Fibroblast of lung (primary cell): ENCODE measurements around the gene CBX1. TPM values are rescaled to one million over a fixed set of nuclear protein-coding genes. Genes with fewer than 3 reads are reported as not detected.
A peak's percentile ranks its signal among the peaks of the same experiment; 100 is the strongest.

Experiments used
- DNase-seq, 2 donors: peaks; one replicate each; pipeline versions ENCODE4 v3.0.0 to v3.0.0-alpha.2; 2010; ENCODE audit warnings: low read depth in 2 of 2
- H2AFZ ChIP-seq: 2 replicates; pipeline ENCODE4 v1.5.1; 2012; ENCODE audit warnings: low read length, control low read depth, inconsistent platforms
- H3K27ac ChIP-seq: 2 replicates; pipeline ENCODE4 v1.5.1; 2011; ENCODE audit warnings: low read length, control low read depth; ENCODE audit not compliant: insufficient read depth
- H3K27me3 ChIP-seq: 2 replicates; pipeline ENCODE4 v1.5.1; 2011; ENCODE audit warnings: mild to moderate bottlenecking, low read length; ENCODE audit not compliant: control insufficient read depth, insufficient read depth
- H3K36me3 ChIP-seq: 2 replicates; pipeline ENCODE4 v1.5.1; 2011; ENCODE audit warnings: low read length; ENCODE audit not compliant: control insufficient read depth, insufficient read depth
- H3K4me1 ChIP-seq: 2 replicates; pipeline ENCODE4 v1.5.1; 2011; ENCODE audit warnings: low read length; ENCODE audit not compliant: control insufficient read depth, insufficient read depth; ENCODE audit errors: extremely low read depth
- H3K4me2 ChIP-seq: 2 replicates; pipeline ENCODE4 v1.5.1; 2011; ENCODE audit warnings: low read length, control low read depth; ENCODE audit not compliant: insufficient read depth; ENCODE audit errors: extremely low read depth
- H3K4me3 ChIP-seq, 4 experiments: fragments of 200-600 bp in 1 of 4; sonication (generic) in 1 of 4; replicated peaks in 1 of 4; 2 replicates each; pipeline ENCODE4 v1.5.1; 2011 to 2016; ENCODE audit warnings: low read length in 4 of 4, low read depth in 3 of 4, mild to moderate bottlenecking in 3 of 4, control low read depth in 2 of 4, inconsistent platforms in 1 of 4, mixed read lengths in 1 of 4; ENCODE audit not compliant: insufficient read depth in 1 of 4; ENCODE audit errors: control extremely low read depth in 1 of 4
- H3K79me2 ChIP-seq: 2 replicates; pipeline ENCODE4 v1.5.1; 2012; ENCODE audit warnings: mild to moderate bottlenecking, low read length, inconsistent platforms; ENCODE audit not compliant: control insufficient read depth, insufficient read depth
- H3K9ac ChIP-seq: 2 replicates; pipeline ENCODE4 v1.5.1; 2011; ENCODE audit warnings: mild to moderate bottlenecking, low read length, control low read depth; ENCODE audit not compliant: insufficient read depth
- H3K9me3 ChIP-seq: 2 replicates; pipeline ENCODE4 v1.5.1; 2012; ENCODE audit warnings: low read depth, low read length; ENCODE audit not compliant: control insufficient read depth, insufficient read depth
- H4K20me1 ChIP-seq: 2 replicates; pipeline ENCODE4 v1.5.1; 2011; ENCODE audit warnings: low read length; ENCODE audit not compliant: control insufficient read depth, insufficient read depth; ENCODE audit errors: extremely low read depth
- CTCF ChIP-seq, 2 donors: IDR thresholded peaks in 1 of 2; conservative IDR thresholded peaks in 1 of 2; 1 replicate in 1 of 2; 2 replicates in 1 of 2; pipeline ENCODE4 v1.5.1; 2011 to 2012; ENCODE audit warnings: low read length in 2 of 2, control low read depth in 1 of 2, inconsistent platforms in 1 of 2, low read depth in 1 of 2, mild to moderate bottlenecking in 1 of 2
- EZH2 ChIP-seq: IDR thresholded peaks from 2 replicates; pipeline ENCODE4 v1.5.1; 2012; ENCODE audit warnings: low read length, control low read depth, mild to moderate bottlenecking; ENCODE audit errors: missing control alignments
- polyA plus RNA-seq, 2 donors: library from polyadenylated mRNA; depleted of rRNA in 1 of 2; stranded (reverse) in 1 of 2; unstranded in 1 of 2; fragments of >200 nt; gene quantifications; 2 replicates each; pipeline ENCODE4 v1.2.1, GENCODE V29; 2011 to 2012; ENCODE audit warnings: missing spikeins in 1 of 2
- total RNA-seq: library from RNA; depleted of rRNA; stranded (reverse); fragments of >200 nt; gene quantifications from 2 replicates; pipeline ENCODE4 v1.2.1, GENCODE V29; 2014

The CBX1 gene
- total and polyA plus RNA-seq, 2 donors (not counting 1 experiment from before 2014, with no cell fraction given) = 50.4 to 64.8 TPM

- TF ChIP-seq EZH2 (no peak), CTCF (conservative IDR thresholded peaks at IDR 0.05 in 1 of 2, IDR thresholded peaks at IDR 0.05 in 1 of 2; ENCODE audit: low read depth in 1 of 2, low read length in 2 of 2) (no peak)
- no peaks in the 10 kb centered on the region for H3K36me3 ChIP-seq
- H3K27ac ChIP-seq = no peak overlapping the region
- peaks cover 36% of the 10 kb centered on the region for H3K79me2 ChIP-seq
- H3K4me2 ChIP-seq = no peak overlapping the region
- H3K27me3 ChIP-seq = no peaks in the 10 kb centered on the region
- no peak overlapping the region for H2AFZ ChIP-seq
- H3K4me3 ChIP-seq = peak overlapping the region in 2 of 4 experiments; percentile 68 to 71
- H4K20me1 ChIP-seq = no peaks in the 10 kb centered on the region
- no peak overlapping the region for H3K9ac ChIP-seq
- DNase-seq = no peak
- H3K4me1 ChIP-seq = peaks cover 2% of the 10 kb centered on the region
- no peaks in the 10 kb centered on the region for H3K9me3 ChIP-seq
These were observed 919 bp upstream of the CBX1 start for GRCh38 chr17:48102043-48102750.

- DNase-seq = peak; percentile 66 to 67
- no peaks in the 10 kb centered on the region for H3K36me3 ChIP-seq
- peak overlapping the region; percentile 78 for H2AFZ ChIP-seq
- peaks cover 52% of the 10 kb centered on the region for H3K79me2 ChIP-seq
- H3K4me3 ChIP-seq = peak overlapping the region; percentile 71 to 90 (median 84)
- H3K9ac ChIP-seq = peak overlapping the region; percentile 86
- H3K4me2 ChIP-seq = peak overlapping the region; percentile 75
- no peaks in the 10 kb centered on the region for H4K20me1 ChIP-seq
- peak overlapping the region; percentile 87 for H3K27ac ChIP-seq
- no peaks in the 10 kb centered on the region for H3K27me3 ChIP-seq
- no peak for TF ChIP-seq EZH2
- TF ChIP-seq CTCF (conservative IDR thresholded peaks at IDR 0.05 in 1 of 2, IDR thresholded peaks at IDR 0.05 in 1 of 2; ENCODE audit: low read depth in 1 of 2, low read length in 2 of 2) = no peak
- H3K9me3 ChIP-seq = no peaks in the 10 kb centered on the region
- H3K4me1 ChIP-seq = peaks cover 2% of the 10 kb centered on the region
These were observed 677 bp downstream of the CBX1 start for GRCh38 chr17:48100591-48101011.

- Histone ChIP-seq H3K4me3 (peak overlapping the region; percentile 71 to 90 (median 84)), H3K4me2 (peak overlapping the region; percentile 75), H3K27ac (peak overlapping the region; percentile 87), H3K79me2 (peaks cover 56% of the 10 kb centered on the region), H3K4me1 (peaks cover 2% of the 10 kb centered on the region), H3K36me3 (no peaks in the 10 kb centered on the region), H4K20me1 (no peaks in the 10 kb centered on the region), H3K9me3 (no peaks in the 10 kb centered on the region), H3K9ac (peak overlapping the region; percentile 8), H3K27me3 (no peaks in the 10 kb centered on the region), H2AFZ (peak overlapping the region; percentile 12)
- TF ChIP-seq CTCF (conservative IDR thresholded peaks at IDR 0.05 in 1 of 2, IDR thresholded peaks at IDR 0.05 in 1 of 2; ENCODE audit: low read depth in 1 of 2, low read length in 2 of 2) (no peak), EZH2 (no peak)
- DNase-seq = peak in 1 of 2 donors; percentile 79
These were observed 1.1 kb downstream of the CBX1 start for GRCh38 chr17:48100160-48100559.
